ENCODE results near the gene AOC1. TPM values are rescaled to one million over a fixed set of nuclear protein-coding genes. Genes with fewer than 3 reads are reported as not detected.

AOC1 gene
- total RNA-seq, 2 donors from 2014 or later = 308 to 353 TPM

DNA sequence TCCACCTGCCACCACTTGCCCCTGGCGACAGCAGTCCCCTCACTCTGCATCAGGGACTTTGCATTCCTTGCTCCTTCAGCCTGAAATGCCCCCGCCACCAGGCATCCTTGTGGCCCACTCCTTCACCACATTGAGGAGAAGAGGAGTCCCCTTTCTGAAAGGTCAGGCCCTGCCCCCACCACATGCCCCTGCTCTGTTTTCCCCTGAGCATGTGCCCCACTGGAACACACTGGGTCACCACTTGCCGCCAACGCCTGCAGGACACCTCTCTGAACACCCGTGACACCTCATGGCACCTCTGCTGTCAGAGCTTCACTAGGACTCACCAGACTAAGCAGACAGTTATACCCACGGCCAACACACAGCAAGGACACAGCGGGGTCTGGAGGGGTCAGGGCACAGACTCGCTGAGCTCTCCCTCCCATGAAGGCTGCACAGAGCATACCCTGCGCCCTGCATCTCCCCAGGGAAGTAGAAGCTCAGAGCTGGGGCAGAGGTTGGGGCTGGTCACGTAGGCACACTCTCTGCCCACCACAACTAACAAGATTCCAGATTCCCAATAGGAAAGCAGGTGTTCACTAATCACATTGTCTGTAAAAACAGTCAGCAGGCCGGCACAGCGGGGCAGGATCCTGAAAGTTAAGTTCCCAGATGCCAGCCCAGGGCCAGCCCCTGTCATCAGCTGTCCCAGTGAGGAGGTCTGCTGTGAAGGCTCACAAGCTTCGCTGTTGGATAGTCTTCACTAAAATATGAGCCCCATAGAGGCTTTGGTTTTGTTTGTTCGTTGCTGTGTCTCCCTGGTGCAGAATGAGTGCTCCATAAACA lies 5.8 kb upstream of the AOC1 start:
- H3K4me1 ChIP-seq = no peaks in the 10 kb centered on the region
- H3K4me3 ChIP-seq = no peak overlapping the region
- H3K27me3 ChIP-seq = no peaks in the 10 kb centered on the region
- H3K36me3 ChIP-seq = no peaks in the 10 kb centered on the region
- no peaks in the 10 kb centered on the region for H3K9me3 ChIP-seq
- TF ChIP-seq, protein P1, sequence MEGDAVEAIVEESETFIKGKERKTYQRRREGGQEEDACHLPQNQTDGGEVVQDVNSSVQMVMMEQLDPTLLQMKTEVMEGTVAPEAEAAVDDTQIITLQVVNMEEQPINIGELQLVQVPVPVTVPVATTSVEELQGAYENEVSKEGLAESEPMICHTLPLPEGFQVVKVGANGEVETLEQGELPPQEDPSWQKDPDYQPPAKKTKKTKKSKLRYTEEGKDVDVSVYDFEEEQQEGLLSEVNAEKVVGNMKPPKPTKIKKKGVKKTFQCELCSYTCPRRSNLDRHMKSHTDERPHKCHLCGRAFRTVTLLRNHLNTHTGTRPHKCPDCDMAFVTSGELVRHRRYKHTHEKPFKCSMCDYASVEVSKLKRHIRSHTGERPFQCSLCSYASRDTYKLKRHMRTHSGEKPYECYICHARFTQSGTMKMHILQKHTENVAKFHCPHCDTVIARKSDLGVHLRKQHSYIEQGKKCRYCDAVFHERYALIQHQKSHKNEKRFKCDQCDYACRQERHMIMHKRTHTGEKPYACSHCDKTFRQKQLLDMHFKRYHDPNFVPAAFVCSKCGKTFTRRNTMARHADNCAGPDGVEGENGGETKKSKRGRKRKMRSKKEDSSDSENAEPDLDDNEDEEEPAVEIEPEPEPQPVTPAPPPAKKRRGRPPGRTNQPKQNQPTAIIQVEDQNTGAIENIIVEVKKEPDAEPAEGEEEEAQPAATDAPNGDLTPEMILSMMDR (IDR thresholded peaks at IDR 0.05) = no peak
- DNase-seq = no peak
- H3K27ac ChIP-seq = no peak overlapping the region
- intact Hi-C loops (cut with DNase I) = no loop called here
- H3K9ac ChIP-seq (ENCODE audit: low read depth in 2 of 2, low read length in 2 of 2) = no peak overlapping the region

DNA sequence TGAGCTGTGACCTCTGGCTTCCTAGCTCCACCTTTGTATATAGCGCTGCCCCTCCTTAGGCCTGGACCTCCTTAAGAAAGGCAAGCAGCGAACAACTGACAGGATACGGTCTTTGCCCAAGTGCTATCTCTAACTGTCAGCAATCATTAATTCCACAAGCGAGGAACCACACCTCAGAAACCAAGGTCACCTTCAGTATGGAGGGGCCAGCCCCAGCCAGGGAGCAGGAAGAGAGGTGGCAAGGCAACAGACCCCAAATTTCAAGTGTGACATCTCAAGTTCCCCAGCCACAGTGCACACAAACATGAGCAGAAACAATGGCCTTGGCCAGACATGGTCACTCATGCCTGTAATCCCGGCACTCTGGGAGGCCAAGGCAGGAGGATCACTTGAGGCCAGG lies 4.8 kb upstream of the AOC1 start:
- Histone ChIP-seq H3K9me3 (no peaks in the 10 kb centered on the region), H3K36me3 (no peaks in the 10 kb centered on the region), H3K9ac (ENCODE audit: low read depth in 2 of 2, low read length in 2 of 2) (no peak overlapping the region), H3K27me3 (no peaks in the 10 kb centered on the region), H3K4me1 (no peaks in the 10 kb centered on the region), H3K4me3 (no peak overlapping the region), H3K27ac (no peak overlapping the region)
- intact Hi-C loops (cut with DNase I) = no loop called here
- DNase-seq = no peak
- TF ChIP-seq, protein P1 (IDR thresholded peaks at IDR 0.05) = no peak

DNA sequence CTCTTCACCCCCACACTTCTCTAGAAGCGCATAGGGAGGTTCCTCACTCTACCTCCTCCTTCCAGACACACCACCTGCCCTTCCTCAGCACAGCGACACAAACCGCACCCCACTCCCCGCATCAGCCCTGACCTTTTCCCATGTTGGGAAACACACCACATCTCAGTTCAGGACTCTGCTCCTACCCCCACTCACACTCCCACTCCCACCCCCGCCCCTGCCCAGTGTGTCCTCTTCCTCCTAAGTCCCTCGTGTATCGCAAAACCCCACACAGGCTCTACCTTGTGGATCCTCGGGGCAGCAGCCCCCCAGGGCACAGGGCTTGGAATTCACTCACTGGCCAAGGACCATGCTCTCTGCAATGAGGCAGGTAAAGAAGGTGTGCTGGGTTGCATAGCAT lies 4.2 kb upstream of the AOC1 start:
- TF ChIP-seq, protein P1 (IDR thresholded peaks at IDR 0.05) = no peak
- Histone ChIP-seq H3K27ac (no peak overlapping the region), H3K4me1 (no peaks in the 10 kb centered on the region), H3K9me3 (no peaks in the 10 kb centered on the region), H3K36me3 (no peaks in the 10 kb centered on the region), H3K27me3 (no peaks in the 10 kb centered on the region), H3K9ac (ENCODE audit: low read depth in 2 of 2, low read length in 2 of 2) (no peak overlapping the region), H3K4me3 (no peak overlapping the region)
- DNase-seq = no peak
- intact Hi-C loops (cut with DNase I) = no loop called here

DNA sequence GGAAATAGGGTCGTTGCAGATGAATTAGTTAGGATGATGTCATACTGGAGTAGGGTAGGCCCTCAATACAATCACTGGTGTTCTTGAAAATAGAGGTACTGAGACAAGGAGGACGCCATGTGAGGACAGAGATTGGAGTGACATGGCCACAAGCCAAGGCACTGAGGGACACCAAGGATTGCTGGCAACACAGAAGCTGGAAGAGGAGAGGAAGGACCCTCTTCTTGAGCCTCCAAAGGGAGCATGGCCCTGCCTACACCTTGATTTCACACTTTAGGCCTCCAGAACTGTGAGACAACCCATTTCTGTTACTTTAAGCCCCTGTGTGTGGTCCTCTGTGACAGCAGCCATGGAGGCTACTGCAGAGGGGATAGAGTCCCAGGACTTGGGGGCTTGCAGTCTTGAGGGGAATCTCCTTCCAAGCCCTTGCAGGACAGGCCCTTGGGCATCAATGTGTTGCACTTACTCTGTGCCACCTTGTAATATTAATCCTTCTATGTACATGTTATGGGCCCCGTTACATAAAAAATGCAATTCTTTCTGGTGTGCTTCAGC lies 3.7 kb upstream of the AOC1 start:
- Histone ChIP-seq H3K9me3 (no peaks in the 10 kb centered on the region), H3K27ac (no peak overlapping the region), H3K9ac (ENCODE audit: low read depth in 2 of 2, low read length in 2 of 2) (no peak overlapping the region), H3K4me1 (no peaks in the 10 kb centered on the region), H3K27me3 (no peaks in the 10 kb centered on the region), H3K4me3 (no peak overlapping the region), H3K36me3 (no peaks in the 10 kb centered on the region)
- no peak for DNase-seq
- intact Hi-C loops (cut with DNase I) = no loop called here
- TF ChIP-seq, protein P1 (IDR thresholded peaks at IDR 0.05) = no peak

DNA sequence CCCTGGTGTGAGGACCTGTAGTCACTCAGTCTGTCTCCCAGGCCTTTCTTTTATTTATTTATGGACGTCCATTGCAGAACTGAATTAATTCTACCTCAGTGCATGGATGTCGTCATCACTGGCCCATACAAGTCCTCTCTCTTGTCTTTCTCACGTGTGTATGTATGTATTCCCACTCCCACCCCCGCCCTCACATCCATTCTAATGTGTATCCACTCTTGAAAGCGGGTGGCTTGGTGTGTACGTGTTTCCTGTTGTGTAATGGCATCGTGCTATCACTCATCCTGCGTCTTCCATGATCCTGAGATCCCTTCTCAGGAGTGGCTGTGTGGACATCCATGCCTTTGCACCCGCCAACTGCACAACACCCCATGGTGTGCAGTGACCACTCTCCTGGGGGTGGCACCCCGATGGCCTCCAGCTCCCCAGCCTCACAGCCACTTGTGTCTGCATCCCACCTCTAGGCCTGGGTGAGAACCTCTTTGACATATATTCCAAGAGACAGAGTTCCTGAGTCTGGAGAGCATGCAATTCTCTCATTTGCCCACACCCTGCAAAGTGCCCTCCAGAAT lies 3.0 kb upstream of the AOC1 start:
- Histone ChIP-seq H3K27ac (no peak overlapping the region), H3K27me3 (no peaks in the 10 kb centered on the region), H3K9ac (ENCODE audit: low read depth in 2 of 2, low read length in 2 of 2) (no peak overlapping the region), H3K4me3 (no peak overlapping the region), H3K4me1 (no peaks in the 10 kb centered on the region), H3K36me3 (no peaks in the 10 kb centered on the region), H3K9me3 (no peaks in the 10 kb centered on the region)
- TF ChIP-seq, protein P1 (IDR thresholded peaks at IDR 0.05) = no peak
- intact Hi-C loops (cut with DNase I) = no loop called here
- no peak for DNase-seq
